C1 segment of cervical spinal cord (tissue), 14 donors: ENCODE measurements around the gene RHOH.

ENCODE experiments used
- DNase-seq, 14 donors: peaks; one replicate each; lab custom pipeline; 2025; lab: John Stamatoyannopoulos, UW

The RHOH gene

DNA sequence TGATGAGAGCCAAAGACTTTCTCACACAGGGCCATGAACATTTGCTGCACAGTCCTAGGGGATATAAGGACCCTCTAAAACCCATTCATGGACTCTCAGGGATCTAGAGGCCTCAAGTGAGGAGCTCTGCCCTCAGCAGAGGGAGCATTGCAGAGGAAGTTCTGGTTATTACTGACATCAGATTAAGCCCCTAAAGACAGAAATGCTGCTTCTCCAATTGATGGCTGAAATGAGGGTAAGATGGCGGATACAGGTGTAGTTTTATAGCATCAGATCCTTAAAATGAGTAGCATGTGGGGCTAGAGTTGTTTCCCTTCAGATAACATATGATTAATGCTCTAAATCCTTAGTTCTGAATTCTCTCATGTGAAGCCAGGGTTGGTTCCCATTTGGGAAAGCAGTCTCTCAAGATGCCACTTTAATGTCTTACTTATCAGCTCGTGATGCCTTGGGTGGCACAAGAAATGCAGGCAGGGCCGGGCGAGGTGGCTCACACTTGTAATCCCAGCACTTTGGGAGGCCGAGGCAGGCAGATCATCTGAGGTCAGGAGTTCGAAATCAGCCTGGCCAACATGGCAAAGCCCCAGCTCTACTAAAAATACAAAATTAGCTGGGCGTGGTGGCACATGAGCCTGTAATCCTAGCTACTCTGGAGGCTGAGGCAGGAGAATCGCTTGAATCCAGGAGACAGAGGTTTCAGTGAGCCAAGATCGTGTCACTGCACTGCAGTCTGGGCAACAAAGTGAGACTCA lies 7.9 kb downstream of the RHOH start:
- DNase-seq: no peak

DNA sequence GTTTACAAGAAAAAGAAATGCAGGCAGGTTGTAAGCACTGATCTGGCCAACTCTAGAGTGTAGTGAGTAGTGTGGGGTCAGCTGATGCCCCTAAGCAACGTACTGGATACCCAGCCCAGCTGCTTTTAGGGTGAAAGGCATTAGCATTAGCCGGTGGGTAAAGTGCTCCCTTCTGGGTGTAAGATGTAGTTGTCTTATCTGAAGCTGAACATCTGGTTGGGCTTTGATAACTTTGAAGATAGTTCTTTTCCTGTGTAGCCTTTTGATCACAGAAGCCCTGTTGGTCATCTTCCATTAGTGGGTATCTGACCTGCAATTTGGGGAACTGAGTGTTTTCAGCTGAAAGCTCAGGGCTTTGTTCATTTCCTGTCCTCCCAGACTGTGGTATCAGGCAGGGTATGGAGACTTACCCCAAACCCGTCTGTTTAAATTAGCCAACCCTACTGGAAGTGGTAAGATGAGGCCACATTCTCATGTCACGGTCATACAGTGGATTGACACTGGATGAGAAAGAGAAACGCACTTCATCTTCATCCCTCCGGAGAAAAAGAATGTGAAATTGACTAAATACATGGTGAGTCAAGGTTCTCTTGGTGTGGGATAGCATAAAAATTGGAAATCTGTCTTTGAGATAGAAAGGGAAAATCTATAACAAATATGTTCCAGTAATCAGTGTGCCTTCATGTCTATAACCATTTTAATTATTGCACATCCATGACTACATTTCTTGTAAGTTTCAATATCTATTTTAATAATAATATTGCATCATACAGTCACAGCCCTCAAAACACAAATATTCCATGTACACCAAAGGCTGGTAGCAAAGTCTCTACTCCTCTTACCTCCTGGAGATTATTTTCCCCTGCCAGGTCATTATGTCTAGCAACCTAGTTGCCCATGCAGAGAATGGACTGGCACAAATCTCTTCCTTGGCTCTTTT lies 8.7 kb downstream of the RHOH start:
- DNase-seq: peak in 4 of 14 donors; percentile 12 to 34 (median 24)

DNA sequence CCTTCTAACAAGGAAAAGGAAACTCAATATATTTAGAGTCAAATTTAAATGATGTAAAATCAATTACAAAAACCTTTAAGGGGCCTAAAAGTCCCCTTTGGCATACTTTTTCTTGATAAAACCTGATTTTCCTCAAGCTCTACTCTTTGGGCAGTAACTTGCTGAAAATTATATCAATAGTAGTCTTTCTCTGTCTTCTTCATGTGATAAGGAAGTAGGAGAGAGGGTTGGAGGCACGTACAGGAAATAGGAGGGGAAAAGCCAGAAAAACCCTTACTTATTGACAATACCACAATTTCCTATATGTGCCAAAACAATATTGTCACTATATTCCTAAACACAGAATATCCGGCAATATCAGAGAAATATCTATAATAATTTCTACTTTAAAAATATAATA lies 9.6 kb downstream of the RHOH start:
- no peak for DNase-seq

DNA sequence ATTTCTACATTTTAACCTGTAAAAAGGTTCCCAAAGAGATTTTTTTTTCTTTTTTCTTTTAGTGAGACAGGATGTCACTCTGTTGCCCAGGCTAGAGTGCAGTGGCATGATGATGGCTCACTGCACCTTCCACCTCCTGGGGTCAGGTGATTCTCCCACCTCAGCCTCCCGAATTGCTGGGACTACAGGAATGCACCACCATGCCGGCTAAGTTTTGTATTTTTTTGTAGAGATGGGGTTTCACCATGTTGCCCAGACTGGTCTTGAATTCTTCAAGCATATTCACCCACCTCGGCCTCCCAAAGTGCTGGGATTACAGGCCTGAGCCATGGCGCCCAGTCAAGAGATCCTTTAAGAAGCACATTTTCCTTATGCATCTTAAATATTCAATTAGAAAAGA lies 12.6 kb downstream of the RHOH start:
- no peak for DNase-seq

DNA sequence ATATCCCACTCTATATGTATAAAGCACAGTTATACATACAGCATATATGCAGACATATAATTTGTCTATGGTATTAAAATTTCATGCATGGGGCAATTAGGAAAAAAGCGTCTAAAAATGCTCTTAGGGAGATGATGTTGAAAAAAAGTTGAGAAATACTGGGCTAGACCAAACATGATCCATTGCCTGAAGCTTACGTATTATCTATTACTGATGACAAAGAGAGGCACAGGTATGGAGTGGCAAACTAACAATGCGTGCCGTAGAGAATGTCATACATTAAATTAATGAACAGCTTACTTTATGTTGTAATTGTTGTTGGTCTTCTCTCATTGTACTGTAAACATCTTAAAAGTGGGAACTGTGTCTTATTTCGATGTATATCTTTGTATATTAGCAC lies 13.9 kb downstream of the RHOH start:
- no peak for DNase-seq

DNA sequence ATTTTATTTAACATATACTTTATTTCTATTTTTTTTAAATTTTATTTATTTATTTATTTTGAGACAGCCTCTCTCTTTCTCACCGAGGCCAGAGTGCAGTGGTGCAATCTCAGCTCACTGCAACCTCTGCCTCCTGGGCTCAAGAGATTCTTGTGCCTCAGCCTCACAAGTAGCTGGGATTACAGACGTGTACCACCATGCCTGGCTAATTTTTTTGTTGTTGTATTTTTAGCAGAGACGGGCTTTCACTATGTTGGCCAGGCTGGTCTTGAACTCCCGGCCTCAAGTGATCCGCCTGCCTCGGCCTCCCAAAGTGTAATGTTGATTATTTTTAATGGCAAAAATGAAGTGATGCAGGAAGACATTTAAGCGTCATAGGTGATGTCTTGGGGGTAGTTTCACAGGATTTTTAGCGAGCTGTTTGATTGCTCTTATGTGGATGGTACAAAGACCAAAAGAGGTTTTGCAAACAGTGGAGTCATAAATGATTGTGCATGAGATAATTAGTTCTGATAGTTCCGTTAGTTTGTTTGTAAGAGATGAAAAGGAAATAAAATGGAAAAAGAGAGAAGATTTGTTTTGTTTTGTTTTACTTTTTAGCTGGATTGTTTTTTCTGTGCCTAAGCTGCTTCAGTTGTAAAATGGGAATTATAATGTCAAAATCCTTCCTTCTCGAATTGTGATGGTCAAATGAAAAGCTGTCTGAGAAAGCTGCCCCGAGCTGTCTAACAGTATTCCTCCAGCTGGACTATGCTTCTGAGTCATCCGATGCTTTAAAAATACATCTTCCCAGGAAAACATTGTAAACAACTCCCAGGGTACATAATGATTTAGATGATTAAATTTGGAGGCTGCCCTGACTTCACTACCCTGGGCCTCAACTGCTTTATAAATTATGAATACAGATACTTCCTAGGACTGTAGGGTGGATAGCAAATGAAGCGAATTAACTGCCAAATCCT lies 14.7 kb downstream of the RHOH start:
- no peak for DNase-seq

DNA sequence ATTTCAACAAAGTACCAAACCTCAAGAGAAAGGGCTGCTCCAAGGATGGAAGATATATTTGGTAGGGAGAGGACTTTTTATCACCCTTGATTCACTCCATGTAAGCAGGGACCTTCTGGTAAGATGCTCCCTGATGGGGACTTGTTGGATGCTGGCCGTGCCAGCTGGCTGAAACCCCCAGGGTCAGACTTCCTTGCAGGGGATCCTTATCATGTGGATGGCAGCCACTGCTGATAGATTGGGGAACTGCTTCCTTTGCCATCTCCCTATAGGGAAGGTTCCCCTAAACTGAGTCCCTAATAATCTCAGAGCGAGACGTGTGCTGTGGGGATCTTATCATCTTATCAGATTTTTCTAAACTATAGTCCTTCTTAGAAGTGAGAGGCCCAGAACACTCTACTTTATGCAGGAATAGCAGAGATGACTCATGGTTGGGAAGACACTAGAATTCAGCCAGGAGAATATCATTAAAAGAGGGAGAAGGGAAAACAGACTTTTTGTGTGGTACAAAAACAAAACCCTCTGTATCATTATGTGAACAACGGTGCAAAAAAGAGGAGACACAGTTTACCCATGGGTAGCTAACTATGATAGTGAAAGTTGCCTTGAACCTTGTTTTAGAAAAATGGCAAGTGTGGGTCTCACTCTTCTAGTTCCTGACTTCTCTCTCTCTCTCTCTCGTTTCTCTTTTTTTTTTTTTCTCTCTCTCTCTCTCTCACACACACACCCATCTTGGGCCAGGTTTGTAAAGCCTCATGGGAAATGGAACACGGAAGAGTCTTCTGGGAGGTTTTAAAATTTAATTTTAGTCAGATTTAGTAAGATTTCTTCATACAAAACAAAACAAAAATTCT lies 16.1 kb downstream of the RHOH start:
- no peak for DNase-seq

DNA sequence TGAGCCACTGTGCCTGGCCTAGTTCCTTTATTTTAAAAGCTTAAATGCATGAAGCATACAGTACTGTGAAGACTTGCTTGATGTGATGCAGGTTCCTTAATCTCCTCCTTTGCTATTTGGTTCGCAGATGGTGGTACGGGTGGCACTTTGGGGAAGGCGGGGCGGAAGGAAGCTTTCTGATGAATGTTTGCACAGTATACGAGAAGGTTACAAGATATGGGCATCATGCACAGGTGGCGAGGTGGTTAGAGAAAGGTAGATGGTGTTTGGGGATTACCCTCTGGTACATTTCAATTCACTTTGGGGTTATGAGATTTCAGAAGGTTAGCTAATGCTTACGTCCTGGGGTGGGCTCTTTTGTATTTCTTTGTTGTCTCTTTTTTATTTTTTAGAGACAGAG lies 17.2 kb downstream of the RHOH start:
- no peak for DNase-seq

DNA sequence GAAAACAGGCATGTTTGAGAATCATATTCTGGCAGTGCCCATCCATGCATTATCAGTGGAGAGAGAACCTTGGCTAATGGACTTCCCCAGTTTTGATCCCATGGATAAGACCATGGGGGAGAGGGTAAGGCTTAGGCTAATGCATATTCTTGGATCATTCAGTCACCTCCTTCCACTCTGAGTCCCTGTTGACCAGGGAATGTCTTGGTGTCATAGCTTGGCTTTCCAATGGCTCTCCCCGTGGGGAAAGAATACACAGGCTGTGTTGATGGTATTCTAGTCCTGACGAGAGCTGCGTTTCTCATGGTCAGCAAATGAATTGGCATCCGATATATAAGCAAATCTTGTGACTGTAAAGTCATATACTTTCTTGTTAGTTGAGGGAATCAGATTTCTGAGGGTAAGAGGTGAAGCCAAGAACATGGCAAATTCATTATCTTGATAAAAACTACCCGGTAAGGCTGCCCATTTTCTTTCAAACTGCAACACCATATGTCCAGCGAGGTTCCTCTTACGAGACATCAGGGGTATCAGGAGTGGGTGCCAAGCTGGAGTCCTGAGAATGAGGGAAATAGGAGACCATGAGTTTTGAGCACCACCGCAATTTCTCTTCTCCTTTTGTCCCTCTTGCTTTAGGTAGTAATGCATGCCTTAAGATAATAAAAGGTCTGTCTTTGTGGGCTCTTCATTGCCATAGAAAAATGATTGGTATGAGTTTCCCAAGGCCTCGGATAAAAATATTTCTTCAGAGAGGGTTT lies 18.0 kb downstream of the RHOH start:
- DNase-seq: no peak

DNA sequence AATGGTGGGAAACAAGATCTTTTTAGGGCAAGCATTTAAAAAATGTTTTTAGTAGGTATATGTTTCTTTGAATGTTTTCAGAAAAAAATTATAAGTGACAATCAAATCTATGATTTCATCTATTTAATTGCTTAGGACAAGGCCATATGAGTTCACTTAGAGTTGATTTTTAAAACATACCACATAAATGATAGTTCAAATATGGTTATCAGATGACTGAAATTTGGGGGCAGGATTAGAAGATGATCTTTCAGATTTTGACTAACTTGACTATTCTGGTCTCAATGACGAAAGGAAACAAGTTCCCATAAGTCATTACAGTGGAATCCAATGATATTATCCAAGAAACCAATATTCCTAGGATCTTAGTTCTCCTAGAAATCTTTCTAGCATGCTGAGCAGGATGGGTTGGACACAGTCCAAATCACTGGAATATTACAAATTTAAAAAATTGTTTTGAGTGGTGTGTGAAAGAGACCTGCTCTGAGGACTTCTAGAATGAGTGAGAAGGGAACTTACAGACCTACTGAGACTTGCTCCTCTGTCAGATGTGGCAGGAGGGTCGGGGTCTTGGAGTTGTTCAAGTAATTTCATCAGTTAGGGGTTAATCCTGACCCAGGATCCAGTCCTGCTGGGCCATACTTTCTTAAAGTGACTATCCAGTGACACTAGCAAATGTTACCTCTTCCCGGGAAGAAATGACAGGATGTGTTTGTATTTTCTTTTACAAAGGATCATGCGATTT lies 20.0 kb downstream of the RHOH start:
- DNase-seq: no peak

DNA sequence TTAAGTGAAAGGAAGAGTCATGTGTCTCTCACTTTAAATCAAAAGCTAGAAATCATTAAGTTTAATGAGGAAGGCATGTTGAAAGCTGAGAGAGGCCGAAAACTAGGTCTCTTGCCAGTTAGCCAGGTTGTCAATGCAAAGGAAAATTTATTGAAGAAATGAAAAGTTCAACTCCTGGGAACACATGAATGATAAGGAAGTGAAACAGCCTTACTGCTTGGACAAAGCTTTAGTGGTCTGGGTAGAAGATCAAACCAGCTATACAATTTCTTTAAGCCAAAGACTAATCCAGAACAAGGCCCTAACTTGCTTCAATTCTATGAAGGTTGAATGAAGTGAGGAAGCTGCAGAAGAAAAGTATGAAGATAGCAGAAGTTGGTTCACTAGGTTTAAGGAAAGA lies 24.9 kb downstream of the RHOH start:
- no peak for DNase-seq

DNA sequence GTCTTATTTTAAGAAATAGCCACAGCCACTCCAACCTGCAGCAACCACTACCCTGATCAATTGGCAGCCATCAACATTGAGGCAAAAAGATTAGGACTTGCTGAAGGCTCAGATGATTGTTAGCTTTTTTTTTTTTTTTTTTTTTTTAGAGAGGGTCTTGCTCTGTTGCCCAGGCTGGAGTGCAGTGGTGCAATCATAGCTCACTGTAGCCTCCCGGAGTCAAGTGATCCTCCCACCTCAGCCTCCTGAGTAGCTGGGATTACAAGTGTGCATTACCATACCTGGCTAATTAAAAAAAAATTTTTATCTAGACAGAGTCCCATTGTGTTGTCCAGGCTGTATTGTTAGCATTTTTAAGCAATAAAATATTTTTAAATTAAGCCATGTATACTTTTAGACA lies 26.5 kb downstream of the RHOH start:
- DNase-seq: no peak

DNA sequence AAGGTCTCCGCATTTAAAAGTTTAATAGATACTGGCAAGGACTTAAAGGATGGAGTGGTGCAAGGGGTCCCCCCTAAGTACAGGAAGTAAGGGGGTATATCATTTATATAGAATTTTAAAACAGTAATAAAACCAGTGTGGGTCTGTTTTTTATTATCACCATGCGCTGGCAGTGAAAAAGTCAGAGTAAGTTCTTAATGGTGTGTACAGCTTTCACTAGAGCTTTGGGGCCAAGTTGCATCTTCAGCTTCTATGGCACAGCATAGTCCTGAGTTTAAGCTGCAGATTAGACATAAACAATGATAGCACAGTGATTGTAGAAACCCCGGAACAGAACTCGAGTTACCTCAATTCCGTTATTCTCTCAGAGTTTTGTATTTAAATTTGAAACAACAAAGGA lies 27.6 kb downstream of the RHOH start:
- no peak for DNase-seq

DNA sequence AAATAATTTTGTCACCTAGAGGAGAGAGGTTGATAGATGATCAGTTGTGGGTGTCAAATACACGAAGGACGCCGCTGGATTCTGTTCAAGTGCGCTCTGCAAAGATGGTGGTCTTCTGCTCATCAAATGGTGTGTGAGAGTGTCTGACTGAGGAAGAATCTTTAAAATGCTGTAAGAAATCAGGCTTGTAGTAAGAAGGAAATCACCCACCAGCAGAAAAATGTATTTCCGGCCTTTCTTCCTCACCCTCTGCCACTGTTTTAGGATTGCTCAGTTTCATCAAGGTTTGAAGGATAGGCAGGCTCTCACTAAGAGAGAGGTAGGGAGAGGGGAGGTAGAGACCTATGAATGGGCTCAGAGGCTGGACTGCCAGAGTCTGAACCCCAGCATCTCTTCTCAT lies 28.7 kb downstream of the RHOH start:
- DNase-seq: no peak

DNA sequence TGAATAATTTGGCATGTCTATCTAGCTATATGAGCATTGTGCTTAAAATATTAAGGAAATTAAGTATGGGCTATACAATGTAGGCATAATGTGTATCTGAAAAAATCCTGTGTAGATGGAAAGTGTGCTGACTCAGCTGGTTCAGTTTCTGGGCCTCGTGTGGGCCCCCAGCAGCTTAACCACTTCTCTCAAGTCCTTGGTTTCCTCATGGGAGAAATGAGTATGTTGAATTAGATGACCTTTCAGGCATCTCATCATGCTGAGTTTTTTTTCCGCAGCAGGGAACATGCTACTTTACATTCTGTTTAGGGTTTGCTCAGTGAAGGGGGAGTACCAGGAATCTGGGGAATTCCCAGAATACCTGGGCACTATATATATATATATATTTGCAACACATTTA lies 30.5 kb downstream of the RHOH start:
- DNase-seq: no peak

DNA sequence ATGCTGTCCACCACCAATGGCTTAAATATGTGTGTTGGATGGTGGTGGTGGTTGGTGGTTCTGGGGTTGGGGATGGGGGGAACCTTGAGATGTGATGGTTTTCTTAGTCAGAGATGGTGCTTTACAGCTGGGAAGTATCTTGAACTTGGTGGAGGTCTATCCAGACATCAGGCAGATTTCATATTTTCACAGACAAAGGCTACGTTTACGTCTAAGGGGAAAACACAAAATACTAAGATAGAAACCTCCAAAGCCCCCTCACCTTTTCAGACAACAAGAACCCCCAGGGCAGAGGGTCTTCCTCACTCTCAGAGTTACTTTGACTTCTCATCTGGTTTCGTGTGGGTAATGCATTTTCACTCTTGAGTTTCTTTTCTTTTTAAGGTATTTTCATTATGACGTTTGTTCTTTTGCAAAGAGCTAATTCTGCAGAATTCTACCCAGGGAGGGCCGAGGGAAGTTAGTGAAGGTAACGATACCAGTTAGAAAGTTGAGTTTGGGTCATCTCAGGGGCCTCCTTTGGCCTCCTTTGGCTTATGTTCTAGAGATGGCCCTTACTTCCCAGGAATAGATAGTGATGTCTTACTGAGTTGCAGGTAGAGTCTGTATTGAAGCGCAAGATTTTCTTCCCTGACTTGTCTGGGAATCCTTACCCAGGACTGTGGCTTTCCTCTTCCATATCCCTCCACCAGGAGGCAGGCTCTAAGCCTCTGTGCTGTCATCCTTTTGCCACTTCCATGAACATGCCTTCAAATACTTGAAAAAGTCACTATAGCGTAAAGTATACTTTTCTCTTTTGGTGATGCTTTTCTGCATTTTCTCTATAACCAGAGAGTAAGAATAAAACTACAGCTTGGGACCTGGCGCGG lies 31.9 kb downstream of the RHOH start:
- no peak for DNase-seq

DNA sequence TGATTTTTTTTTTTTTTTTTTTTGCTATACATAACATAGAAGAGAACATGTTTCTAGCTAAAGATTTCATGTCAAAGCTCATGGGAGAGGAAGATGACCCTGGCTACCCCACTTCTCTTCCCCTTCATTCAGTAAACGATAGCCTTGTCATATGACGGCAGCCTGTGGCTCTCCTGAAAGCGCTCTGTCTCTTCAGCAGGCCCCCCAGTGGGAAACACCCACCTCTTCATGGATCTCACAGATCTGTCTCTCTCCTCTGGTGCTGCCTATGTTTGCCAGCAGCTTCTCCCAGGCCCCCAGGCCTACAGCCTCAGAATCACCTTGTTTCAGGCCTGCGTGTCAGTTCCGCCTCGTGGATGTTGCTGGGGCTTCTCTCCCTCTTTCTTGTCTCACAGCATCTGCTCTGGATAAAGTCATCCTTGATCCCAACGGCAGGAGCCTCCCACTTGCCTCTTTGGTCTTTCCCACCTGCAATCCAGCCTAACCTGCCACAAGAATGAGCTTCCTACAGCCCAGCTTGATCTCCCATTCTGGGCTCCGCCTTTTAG lies 34.6 kb downstream of the RHOH start:
- DNase-seq: no peak

DNA sequence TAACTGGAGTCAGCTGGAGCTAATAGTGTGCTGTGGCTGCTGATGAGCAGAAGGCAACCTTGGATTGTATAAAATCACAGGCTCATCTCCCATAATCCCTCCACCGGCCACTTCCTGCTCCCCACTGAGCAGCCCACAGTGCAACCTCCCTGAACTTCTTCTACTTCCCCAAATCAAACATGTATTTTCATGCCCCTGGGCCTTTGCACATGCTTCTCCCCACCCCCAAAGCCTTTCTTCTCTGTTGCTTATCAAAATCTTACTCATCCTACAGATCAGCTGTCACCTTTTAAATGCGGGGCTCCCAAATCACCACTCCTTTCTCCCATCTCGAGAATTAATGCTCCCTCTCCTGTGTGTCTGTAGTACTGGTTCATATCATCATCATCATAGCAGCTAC lies 35.8 kb downstream of the RHOH start:
- no peak for DNase-seq
